A673 (cell line): ENCODE results near the gene C10orf90.

Source experiments
- CTCF ChIP-seq: fragments of 300-800, 200-600 bp; sonication (generic); conservative IDR thresholded peaks from 2 replicates; pipeline ENCODE4 v1.5.1; 2017; ENCODE audit warnings: low read depth, mild to moderate bottlenecking, antibody characterized with exemption, low read length, moderate library complexity, mixed read lengths
- EZH2 ChIP-seq: fragments of 200-600 bp; sonication (generic); IDR thresholded peaks from 2 replicates; pipeline ENCODE4 v1.6.1; 2017; ENCODE audit warnings: borderline replicate concordance, low read depth, mild to moderate bottlenecking, mixed read lengths, antibody characterized with exemption, low read length; ENCODE audit not compliant: poor library complexity, severe bottlenecking

GRCh38 chr10:126611303-126611702 is 59.2 kb downstream of the C10orf90 start:
- TF ChIP-seq CTCF = no peak
- no peak for TF ChIP-seq EZH2
